Stimulated activated naive CD8-positive, alpha-beta T cell treated with anti-CD3 and anti-CD28 coated beads, Interleukin-15, Interleukin-2, amounts not matched to agents 100 U/mL and 50 U/mL, for 24 hours (primary cell): ENCODE measurements around the gene VAC14.

Experiments used
- ATAC-seq: fragments of 150-1000 bp; cut with Tn5 transposase; one replicate; pipeline ENCODE4 v1.10.0; 2021
- DNase-seq: peaks from one replicate; pipeline ENCODE4 v3.0.0; 2021

VAC14 gene

GRCh38 chr16:70725024-70725911 lies 75.7 kb downstream of the VAC14 start:
- no peak for ATAC-seq
- no peak for DNase-seq

GRCh38 chr16:70724146-70725023 lies 76.6 kb downstream of the VAC14 start:
- no peak for ATAC-seq

DNA sequence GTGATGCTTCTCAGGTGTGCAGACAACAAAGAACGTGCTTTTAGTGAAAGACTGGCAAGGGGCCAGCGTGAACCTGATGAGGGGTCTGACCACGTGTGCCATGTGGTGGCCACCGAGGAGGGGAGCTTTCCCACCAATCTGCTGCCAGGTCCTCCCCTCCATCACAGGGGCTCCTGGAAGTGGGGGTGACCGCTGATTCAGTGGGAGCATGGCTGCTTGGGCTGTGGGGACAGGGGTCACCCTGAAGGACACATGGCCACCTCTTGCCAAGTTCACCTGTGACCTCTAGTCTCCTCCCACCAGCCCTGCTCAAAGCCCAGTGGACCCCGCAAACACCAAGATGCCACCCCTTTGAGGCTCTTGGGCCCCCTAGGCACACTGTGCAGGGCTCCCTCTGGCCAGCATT lies 77.2 kb downstream of the VAC14 start:
- DNase-seq (no peak), ATAC-seq (no peak)

More at GRCh38 chr16:70724146-70725023, 76.6 kb downstream of the VAC14 start:
- DNase-seq, result no peak

GRCh38 chr16:70721202-70721963 lies 79.6 kb downstream of the VAC14 start:
- ATAC-seq, result no peak
- no peak for DNase-seq

DNA sequence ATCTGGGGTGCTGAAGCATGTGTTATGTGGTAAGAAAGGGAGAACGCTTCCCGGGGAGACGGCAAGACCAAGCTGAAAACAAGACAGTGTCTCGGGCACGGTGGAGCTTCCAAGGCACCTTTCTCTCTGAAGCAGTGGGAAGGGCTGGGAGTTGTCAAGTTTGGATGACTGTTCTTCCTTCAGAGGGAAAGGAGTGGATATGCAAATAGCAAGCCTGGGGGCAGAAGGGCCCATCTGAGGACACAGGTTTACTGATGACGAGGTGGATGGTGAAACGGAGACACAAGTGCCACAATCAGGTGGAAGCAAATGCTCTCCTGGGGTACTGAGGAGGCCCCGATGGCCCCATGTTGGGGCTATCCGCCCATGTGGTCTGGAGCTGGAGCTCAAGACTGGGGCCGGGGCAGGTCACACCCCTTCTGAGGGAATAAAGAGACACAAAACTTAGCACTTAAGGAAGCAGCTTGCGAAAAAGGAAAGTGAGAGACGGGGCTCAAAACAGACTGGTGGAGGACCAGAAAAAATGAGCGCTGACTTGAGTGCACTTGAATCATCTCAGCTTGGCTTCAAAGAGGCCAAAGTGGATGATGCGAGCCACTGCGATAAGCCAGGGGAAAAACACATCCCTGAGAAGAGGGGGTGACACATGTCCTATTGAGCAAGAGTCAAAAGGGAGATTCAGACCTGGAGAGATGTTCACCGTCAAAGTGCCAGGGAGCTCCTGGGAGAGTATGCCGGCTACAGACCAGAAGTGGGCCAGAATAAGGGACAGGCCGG lies 80.3 kb downstream of the VAC14 start:
- peak; percentile 45 for ATAC-seq
- DNase-seq, result no peak

DNA sequence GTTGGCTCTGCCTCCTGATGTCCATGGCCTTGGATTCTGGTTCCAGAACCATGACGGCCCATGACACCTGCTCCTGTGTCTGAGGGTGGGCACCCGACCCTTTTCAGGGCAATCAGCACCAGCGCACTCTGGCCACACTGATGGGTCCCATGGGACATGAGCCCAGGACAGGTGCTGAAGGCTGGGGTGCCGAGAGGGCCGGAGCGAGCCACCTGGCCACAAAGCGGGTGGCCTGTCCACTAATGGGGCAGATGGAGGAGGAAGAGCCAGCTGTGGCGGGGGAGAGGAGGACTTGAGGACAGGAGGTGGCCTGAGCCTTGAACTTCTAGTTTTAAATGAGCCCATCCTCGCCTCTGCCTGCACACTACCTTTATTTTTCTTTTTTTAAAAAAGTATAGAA lies 83.9 kb downstream of the VAC14 start:
- ATAC-seq (no peak), DNase-seq (no peak)

GRCh38 chr16:70715860-70716357 lies 85.0 kb downstream of the VAC14 start:
- DNase-seq (no peak), ATAC-seq (no peak)

DNA sequence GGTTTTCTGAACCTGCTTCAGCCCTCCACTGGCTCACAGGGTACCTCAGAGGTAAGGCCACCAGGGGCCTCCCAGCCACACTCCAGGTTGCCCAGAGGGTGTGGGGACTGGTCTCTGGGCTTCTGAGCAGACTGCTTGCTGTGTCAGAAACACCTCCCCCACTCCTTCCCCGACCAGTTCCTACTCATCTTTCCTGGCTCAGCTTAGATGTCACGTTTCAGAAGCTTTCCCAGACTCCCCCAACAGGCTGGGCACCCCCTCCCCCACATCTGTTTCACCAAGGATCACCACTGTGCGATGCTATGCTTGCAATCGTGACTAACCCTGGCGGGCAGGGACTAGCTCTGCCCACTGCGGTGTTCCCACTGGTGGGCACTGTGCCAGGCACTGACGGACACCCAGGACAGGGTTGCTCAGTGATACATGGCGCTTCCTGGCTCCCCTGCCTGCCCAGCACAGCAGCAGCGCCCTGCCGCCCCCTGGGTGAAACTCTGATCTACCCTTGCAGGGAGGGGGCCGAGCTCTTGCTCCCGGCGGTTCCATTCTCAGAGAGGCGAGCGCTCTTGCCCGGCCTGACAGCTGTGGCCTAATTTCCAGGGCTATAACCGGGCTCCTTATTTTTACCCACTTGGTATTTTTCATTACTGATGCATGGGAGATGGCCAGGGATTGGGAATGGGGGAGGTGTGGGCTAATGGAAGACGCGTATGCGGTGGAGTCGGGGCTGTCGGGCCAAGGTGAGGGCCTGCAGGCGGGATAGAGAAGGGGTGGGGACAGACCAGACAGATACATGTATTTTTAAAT lies 85.7 kb downstream of the VAC14 start:
- DNase-seq (no peak), ATAC-seq (no peak)

DNA sequence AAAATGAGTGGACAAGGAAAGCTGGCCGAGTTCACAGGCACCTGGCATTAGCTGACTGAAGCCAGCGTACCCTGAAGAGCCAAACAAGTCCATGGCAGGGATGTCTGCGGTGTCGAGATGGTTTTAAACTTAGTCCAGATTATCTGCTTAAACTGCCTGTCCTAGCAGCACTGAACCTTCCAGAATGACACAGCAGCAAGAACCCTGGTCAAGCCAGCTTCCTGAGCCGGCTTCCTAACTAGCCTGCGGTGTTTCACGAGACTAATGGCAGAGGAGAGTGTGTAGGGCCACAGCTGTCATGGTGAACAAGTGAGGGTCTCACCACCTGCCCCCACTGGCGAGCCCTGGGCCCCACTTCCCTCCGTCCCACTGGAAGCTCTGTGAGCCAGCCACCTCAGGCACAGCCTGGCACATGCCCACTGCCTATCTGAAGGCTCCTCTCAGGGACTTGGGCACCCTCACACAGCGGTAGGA lies 86.3 kb downstream of the VAC14 start:
- DNase-seq, result no peak
- no peak for ATAC-seq

GRCh38 chr16:70713824-70714223 lies 87.1 kb downstream of the VAC14 start:
- ATAC-seq, result no peak
- DNase-seq, result no peak

DNA sequence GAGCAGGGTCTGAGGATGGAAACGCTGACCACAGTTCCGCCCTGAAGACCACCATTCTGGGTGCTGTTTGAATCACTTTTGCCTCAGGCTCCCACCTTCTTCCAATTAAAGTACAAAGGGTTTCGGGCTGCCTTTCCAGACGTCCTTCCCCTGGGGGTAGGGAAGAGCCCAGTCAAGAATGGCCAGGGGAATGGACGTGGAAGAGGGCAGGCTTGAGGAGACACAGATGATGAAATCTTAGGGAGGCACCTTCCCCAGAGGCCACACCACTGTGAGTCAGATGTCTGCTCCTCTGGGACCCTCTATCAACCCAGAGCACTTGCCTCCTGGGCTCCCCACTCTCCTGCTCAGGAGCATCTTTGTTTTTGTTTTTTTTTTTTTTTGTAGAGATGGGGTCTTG lies 87.6 kb downstream of the VAC14 start:
- no peak for ATAC-seq

DNA sequence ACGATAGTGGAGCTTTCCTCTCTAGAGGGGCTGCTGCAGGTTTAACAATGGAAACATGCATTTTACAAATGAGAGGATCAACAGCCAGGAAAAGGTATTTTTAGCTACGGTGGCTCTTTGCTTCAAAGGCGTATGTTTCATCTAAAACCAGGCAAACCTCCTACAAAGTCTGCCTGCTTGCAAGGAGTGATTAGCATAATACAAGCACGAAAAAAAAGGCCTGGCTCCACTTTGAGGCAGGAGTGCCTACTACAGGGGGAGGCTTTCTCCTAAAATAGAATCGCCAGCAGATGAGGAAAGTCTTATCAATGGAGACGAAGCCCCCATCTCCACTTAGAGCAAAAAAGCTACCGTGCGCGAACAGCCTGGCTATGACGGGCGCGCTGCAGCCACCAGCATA lies 88.0 kb downstream of the VAC14 start:
- DNase-seq (no peak), ATAC-seq (no peak)

More for the DNA sequence above, 87.6 kb downstream of the VAC14 start:
- DNase-seq, result no peak

DNA sequence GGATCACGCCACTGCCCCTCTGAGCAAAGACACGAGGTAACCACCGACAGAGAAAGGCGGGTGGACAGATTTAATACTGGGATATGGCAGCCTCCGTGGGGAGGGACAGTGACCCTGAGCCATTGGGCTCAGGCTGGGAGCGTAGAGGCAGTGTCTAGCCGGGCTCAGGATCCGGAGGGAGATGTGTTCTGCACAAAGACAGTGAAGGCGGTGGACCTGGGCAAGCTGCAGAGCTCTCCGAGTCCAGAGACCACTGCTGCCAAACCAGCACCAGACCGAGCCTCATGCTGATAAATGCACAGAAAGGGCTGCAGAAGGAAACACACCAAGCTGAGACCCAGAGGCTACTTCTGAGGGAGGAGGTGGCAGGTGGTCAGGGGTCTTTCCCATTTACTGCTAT lies 88.6 kb downstream of the VAC14 start:
- no peak for ATAC-seq

GRCh38 chr16:70711211-70712031 lies 89.5 kb downstream of the VAC14 start:
- no peak for ATAC-seq

More for the DNA sequence above, 88.6 kb downstream of the VAC14 start:
- no peak for DNase-seq

GRCh38 chr16:70710422-70711210 lies 90.3 kb downstream of the VAC14 start:
- DNase-seq, result no peak
- ATAC-seq, result no peak

More at GRCh38 chr16:70711211-70712031, 89.5 kb downstream of the VAC14 start:
- DNase-seq, result no peak

GRCh38 chr16:70709942-70710341 lies 91.0 kb downstream of the VAC14 start:
- DNase-seq, result no peak
- ATAC-seq, result no peak

GRCh38 chr16:70709457-70709856 lies 91.5 kb downstream of the VAC14 start:
- no peak for DNase-seq
- no peak for ATAC-seq
